NCI-H1092 (cell line): ENCODE measurements around the gene RNF157.

ENCODE experiments used
- DNase-seq: peaks from one replicate; lab custom pipeline; 2025; lab: John Stamatoyannopoulos, UW

The RNF157 gene

DNA sequence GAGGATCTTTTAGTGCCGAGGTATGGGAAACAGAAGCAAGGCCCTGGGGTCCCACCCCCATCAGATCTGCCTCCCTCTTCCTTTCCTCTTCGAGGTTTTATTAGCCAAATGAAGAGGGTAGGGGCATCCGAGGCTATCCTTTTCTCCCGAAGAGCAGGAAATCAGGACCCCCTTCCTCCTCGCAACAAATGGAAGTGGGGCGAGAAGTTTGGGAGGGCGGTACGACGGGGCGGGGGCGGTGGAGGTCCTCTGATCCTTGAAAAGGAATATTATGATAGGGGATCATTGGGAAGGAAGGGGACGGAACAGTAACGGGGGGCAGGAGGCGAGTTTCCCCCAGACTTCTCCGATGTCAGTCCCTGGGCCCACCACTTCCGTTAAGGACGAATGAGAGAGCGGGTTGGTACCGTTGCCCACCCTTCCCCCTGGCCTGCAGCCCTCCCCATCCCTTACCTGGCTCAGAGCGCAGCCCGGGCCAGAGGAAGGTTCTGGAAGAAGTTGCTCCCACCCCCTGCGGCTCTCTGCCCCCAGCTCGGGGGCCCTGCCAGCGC lies 99.6 kb downstream of the RNF157 start:
- DNase-seq, result no peak

GRCh38 chr17:76139801-76140660 lies 100.3 kb downstream of the RNF157 start:
- DNase-seq, result no peak

DNA sequence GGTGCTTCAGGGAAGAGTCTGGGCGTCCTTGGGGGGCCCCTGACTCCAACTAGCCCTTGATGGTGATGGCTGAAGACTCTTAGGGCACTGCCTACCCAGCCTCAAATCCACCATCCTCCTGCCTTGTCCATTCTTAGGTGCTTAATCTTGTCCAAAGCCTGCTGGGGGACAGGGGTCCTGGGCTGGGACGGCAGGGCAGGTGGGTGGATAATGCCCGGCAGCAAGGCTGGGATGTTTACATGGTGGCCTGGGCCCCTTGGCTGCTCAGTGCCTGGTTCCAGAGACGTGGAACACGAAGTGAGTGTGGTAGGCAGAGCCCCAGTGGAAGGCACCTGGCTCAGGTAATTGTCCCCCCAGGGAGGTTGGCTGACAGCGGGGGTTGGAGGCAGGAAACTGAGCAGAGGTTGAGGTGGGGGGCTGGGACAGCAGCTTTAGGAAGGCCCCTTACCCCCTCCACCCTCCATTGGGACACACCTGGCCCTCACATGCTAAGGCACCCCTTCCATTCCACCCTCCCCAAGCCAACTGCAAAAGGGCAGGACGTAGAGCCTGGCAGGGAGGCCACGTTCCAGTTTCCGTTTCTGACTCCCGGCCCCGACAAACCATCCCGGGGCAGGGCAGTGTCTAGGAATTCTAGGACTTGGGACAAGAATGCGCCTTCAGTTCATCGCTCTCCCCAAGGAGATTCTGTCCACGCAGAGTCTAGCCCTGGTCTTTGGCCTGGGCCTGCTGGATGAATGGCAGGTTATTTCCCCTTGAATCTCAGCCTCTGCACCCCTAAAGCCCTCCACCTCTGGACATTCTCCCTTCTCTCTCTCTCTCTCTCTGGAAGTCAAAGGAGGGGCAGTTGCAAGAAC lies 101.2 kb downstream of the RNF157 start:
- DNase-seq, result no peak

DNA sequence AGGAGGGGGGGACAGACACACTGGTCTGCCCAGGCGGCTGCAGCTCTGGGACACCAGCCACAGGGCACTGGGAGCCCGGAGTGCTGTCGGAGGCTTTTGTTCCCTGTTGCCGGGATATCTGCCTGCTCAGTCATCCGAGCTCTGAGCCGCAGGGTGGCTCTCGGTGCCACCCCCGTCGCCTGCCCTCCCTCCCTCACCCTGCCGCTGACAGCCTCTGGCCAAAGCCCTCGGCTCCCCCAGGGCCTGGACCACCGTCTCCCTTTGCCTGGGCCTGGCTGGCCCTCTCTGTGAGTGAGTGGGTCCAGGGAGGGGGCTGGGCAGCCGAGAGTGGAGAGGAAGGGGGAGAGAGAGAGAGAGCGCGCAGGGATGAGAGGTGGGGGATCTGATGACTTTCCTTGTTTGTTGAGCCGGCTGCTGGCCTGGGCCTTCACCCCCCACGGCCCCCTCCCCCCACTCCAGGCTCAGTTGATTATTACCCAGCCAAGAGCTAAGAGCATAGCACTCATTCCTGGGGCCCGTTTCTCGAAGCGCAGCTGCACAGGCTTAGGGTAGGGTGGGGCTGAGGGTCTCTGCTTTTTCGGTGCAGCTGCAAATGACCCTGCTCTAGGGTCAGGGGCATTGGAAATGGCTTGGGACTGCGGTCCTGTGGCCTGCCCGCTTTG lies 101.9 kb downstream of the RNF157 start:
- DNase-seq, result peak; percentile 16

- DNase-seq, result no peak
These were observed 102.7 kb downstream of the RNF157 start for GRCh38 chr17:76137351-76138233.

GRCh38 chr17:76137001-76137350 lies 103.3 kb downstream of the RNF157 start:
- DNase-seq, result no peak

- DNase-seq, result no peak
These were observed 103.9 kb downstream of the RNF157 start for GRCh38 chr17:76136276-76137000.

- no peak for DNase-seq
These were observed 104.5 kb downstream of the RNF157 start for GRCh38 chr17:76135810-76136188.

GRCh38 chr17:76134911-76135809 lies 105.1 kb downstream of the RNF157 start:
- no peak for DNase-seq

DNA sequence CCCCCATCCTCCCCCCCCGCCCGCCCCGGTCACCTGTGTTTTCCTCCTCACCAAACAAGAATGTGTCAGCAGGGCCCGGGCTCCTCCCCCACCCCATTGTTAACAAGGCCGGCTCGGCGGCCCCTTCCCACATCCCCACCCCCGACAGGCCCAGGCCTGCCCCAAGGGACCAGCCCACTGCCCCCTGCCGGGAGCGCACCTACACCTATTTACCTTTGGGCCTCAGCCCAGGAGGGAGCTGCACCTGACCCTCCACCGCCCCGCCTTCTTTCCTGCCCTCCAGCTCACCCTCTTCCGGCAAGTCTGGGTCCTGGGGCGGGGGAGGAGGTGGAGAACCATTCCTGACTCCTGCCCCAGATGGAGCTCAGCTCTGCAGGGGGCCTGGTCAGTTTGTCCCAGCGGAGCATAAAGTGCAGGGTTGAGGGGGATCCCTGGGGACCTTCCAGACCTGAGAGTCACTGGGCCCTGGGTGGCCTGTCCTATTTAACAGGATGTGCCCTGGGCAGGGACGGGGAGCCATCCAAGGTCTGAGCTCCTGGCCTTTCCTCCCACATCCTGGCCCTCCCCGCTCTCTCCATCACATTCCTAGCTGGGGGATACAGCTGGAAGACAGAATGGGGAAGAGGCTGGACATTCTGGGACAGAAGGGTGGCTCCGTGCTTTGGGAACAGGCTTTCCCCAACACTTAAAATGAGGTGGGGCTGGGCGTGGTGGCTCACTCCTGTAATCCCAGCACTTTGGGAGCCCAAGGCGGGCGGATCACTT lies 107.5 kb downstream of the RNF157 start:
- DNase-seq, result no peak

- no peak for DNase-seq
These were observed 108.4 kb downstream of the RNF157 start for GRCh38 chr17:76131692-76132573.

GRCh38 chr17:76131051-76131691 lies 109.1 kb downstream of the RNF157 start:
- no peak for DNase-seq

DNA sequence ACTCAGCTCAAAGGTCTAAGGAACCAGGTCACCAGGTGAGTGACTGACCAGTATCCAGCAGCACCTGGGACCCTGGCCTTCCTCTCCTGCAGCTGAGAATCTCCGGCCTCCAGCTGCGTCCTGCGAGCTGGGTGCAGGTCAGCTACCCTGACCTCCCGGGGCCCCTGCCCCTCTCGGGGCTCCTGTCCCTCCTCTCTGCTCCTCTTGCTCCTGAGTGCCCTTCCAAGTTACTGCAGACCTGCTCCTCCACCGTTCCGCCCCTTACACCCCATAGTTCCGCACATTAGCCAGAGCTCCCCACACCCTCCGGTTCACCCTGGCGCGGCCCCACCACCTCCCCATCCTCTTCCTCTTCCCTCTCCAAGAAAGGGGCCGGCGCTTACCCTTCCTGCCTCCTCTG lies 109.8 kb downstream of the RNF157 start:
- no peak for DNase-seq

- no peak for DNase-seq
These were observed 114.4 kb downstream of the RNF157 start for GRCh38 chr17:76125922-76126321.

GRCh38 chr17:76125391-76125675 lies 115.0 kb downstream of the RNF157 start:
- DNase-seq, result no peak

DNA sequence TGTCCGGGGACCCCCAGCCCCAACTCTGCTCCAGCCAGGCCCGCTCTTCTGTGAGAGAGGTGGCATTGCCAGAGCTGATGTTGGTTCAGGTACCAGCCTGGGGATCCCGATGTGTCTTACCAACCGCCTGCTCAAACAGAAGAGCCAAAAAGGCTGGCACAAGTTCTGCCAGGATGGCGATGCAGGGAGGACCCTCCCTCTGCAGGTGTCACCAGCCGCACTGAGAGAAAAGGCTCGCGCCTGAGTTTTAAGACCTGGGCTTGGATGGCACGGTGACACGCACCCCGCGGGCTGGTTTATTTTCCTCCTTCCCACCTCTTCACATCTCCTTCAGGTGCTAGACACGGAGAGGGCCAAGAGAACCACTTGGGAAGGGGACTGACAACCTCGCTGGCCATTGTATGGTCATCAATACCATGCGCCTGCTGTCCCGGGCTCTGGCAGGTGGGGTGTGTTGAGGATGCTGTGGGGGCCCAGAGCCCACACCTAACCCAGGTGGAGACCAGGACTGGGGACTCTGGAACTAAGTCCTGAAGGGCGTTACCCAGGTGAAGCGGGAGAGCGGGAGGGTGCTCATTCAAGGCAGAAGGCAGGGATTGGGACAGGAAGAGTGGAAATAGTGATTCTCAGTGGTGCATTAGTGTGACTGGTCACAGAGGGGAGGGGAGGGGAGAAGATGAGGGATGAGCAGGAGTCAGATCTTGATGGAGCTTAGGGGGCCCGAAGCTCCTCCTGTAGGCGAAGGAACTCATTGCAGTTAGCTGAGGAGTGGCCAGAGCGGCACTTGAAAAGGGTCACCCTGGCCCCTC lies 115.5 kb downstream of the RNF157 start:
- no peak for DNase-seq
